ENCODE results near the gene ZNF830.
"Not testable (repeated sequence)": the region's sequence is repeated elsewhere in the genome, so short reads cannot be mapped to it uniquely, and the experiment has no call there.

The ZNF830 gene

DNA sequence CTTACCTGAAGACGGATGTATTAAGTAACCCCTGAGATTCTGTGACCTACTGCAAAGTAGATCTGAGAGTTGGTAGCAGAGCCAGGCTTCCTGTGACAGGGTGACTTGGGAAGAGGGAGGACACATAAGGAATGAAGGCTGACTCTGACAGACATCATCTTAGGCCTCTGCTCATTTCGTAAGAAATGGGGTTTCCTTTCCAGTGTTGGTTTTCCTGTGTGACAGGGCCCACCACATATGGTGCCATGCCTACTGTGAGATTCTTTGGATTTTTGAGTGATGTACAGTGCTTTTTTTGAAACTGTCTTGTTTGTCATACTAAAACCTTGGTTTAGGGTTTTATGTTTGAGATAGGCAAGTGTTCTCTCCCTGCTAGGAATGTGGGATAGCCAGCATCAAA lies 31.7 kb downstream of the ZNF830 start:
- no peak for DNase-seq

DNA sequence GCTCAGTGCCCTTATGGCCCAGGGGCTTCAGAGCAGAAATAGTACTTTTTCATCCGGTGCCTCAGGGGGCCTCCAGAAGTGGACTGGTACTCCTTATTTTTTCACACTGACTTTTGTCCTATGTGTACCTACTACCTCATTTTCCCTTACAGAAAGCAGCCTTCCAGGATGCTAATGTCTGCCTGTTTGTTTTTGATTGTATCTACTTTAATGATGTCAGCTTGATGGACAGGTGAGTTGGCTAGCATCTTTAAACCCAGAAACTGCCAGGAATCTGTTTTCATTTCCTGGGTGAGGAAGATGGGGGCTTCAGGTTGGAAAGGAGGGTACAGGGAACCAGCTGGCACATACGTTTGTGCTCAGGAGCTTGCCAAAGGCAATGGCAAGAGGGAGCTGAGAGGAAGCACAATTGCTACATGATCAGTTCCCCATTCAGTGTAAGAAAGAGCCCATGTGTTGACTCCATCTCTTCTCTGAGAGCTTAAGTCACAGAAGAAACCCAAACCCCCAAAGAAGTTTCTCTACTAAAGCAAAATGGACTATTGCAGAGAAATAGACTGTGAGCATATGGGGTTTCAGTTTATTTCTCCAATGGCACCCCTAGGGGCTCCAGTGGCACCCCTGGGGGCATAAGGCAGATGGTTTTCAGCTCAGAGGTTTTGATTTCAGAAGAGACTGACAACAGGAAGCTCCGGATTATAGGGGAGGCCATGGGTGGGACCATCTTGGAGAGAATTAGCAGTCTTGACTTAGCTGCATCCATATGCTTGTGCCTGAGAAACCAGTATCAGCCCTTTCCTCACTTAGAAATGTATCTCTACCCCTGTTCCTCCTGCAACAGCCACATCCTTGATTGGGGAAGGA lies 35.3 kb downstream of the ZNF830 start:
- DNase-seq, result no peak

DNA sequence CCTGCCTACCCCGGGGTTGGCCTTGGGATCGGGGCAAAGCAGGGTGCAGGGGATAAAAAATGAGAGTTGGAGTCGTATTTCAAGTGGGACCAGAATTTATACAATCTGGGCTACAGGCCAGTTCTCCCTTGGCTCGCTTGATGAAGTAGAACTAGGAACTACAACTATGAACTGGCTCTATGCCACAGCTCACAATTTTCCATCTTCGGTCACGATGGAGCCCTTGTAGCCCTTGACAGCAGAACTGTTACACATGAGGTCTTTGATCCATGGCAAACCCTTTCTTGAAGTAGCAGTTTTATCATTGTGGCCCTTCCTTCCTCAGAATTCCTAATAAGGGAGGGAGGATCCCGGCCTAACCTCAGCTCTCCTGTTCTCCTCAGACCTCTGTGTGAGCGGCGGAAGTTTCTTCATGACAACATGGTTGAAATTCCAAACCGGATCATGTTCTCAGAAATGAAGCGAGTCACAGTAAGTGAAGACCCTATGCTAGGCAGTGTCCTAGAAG lies 36.1 kb downstream of the ZNF830 start:
- no peak for DNase-seq

DNA sequence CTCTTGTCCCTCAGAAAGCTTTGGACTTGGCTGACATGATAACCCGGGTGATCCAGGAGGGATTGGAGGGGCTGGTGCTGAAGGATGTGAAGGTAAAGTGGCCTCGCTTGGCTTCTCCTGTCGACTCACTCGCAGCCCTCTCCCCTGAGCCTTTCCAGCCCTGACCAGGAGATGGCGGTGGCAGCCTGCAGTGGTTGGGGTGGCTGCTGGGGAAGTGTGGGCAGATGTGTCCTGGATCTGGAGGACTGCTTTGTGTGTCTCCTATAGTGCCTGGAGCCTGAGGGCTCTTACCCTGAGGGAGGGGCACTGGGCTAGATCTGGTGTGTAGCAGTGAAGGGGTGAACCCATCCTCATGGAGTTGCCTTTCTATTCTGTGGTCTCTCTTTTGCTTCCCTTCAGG lies 36.9 kb downstream of the ZNF830 start:
- DNase-seq, result peak; percentile 86

DNA sequence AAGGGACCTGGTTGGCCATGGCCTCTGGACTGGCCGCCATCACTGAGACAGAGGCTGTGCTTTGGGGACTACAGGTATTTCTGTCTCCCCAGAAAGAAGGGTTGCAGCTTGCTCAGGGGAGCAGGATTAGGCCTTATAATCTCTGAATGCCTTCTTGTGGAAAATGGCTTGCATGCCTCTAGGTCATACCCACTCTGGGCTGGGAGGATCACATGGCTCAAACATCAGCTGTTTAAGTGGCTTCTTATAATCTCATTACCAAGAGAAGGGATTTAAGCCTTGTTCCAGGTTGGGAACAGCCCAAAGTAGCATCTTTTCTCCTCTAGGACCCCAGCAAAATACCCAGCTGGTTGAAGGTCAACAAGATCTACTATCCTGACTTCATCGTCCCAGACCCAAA lies 38.1 kb downstream of the ZNF830 start:
- DNase-seq, result no peak

DNA sequence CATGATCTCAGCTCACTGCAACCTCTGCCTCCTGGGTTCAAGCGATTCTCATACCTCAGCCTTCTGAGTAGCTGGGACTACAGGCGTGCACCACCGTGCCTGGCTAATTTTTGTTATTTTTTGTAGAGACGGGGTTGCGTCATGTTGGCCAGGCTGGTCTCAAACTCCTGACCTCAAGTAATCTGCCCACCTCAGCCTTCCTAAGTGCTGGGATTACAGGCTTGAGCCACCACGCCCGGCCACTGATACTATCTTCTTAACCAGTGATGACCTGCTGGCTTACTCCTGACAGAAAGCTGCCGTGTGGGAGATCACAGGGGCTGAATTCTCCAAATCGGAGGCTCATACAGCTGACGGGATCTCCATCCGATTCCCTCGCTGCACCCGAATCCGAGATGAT lies 39.6 kb downstream of the ZNF830 start:
- DNase-seq, result not testable (repeated sequence)

DNA sequence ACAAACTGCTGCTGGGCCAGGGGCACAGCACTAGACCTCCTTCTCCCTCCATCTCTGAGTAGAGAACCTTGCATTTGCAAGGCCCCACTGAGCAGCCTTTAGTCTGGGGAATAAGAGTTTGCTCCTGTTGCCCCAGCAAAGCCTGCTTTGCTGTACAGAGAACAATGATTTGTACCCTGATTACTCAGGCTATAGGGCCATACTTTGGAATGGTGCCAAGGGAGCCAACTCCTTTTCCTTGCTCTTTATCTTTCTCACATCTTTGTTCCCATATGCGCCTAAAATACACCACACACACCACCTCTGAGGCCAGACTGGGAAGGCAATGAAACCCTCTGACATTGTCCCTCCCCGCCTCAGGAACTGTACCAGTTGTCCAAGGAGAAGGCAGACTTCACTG lies 40.2 kb downstream of the ZNF830 start:
- DNase-seq, result peak; percentile 15

DNA sequence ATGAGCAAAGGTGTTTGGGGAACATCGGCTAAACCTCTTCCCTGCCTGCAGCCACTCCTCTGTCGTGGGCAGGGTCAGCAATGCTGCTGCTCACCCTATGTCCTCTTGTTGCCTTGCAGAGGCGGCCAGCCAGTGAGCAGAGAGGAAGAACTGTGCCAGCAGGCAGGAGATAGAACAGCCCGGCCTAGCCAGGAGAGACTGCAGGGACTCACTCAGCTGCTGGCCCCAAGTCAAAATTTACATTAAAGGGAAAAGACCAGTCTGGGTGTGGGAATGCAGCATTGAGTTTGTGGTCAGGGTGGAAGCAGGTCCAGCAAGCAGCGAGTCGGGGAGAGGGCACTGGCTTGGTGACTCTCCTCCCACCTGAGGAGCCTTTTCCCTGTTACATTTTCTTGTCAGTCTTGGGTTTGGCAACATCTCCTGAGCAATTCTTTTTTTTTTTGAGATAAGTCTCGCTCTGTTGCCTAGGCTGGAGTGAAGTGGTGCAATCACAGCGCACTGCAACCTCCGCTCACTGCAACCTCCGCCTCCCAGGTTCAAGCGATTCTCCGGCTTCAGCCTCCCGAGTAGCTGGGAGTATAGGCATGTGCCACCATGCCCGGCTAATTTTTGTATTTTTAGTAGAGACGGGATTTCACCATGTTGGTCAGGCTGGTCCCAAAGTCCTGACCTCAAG lies 41.7 kb downstream of the ZNF830 start:
- DNase-seq, result no peak

DNA sequence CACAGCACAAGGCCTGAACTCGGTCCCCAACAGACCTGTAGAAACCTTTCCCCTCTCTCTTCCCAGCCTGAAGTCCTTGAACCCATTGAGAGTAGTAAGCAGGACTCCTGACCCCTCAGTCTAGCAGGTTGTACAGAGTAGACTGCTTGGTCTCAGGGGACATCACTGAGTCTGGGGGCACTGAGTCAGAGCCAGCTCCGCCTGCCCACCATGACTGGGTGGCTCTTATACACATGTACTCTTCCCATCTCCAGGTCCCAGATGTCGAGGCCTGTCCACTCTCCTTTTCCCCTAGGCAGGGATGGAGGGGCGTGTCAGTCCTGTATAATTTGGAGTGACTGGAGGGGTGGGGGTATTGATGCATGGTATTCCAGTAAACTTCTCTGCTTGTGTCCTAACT lies 42.4 kb downstream of the ZNF830 start:
- DNase-seq, result no peak

DNA sequence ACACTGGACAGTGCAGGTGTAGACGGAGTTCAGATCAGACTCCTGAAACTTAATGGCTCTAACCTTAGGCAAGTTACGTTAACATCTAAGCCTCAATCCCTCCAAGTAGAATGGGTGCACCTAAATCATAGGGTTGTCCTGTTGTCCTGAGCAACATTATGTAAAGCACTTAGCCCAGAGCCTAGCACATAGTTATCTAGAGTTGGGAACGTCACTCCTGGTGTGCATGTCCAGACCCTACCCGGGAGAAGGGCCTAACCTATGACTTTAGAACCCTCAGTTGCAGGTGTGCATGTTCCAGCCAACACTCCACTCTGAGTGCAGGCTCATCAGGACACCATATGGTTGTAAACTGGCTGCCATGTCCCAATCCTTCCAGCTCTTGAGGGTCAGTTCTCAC lies 45.0 kb downstream of the ZNF830 start:
- DNase-seq, result no peak

DNA sequence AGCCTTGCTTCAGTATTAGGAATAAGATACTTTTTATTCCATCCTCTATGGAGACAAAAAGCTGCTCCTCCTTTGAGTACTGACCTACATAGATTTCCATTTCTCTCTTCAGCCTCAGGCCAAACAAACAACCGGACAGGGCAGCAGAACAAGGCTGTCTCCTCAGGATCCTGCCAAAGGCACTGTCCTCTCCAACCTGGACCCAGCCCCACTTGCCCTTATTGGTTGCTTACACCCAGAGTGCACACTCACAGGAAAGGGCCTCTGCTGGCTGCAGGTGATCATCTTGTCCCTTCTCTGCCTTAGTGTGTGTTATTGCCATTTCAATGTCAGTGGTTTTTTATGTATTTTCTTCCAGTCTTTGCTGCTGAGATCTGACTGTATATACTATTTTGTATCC lies 45.6 kb downstream of the ZNF830 start:
- no peak for DNase-seq

DNA sequence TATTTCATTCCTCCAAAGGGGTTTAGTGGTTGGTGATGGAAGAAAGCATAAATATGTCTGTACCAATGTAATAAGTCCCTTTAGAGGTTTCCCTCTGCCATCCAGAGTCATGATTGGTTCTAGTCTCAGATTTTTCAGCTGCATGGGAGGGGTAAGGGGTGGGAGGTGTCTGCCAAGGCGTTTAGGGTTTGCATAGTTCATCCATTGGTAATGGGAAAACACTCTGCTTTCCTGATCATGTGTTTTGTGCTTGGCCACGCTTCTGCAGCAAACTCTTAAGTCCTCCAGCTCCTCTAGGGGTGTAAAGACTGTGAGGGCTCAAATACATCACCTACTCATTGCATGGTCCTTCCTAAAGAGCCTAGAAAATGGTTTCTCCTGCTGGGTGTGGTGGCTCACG lies 48.8 kb downstream of the ZNF830 start:
- DNase-seq, result no peak

DNA sequence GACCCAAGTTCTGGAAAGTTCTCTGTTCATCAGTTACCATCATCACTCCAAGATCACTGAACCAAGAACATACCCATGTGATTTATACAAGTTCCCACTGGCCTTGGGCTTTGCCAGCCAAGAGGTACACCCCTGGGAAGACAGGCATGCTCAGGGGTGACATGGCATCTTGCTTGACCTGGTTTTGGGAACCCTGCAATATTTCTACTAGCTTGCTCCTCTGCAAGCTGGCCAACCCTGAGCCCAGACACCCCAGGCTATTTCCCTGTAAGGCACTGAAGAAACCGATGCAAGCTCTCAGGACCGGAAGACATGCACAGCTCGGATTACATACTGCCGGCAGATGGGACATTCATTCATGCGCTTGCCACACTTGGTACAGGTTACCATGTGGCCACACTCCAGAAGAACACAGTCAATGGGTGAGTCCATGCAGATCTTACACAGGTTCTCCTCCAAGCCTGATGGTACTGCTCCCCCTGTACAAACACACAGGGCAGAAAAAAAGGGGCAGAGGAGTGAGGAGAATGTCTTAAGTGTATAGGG lies 50.4 kb downstream of the ZNF830 start:
- no peak for DNase-seq
